H1 (cell line): Measurements from ENCODE around the gene CRYBG3. TPM values are rescaled to one million over a fixed set of nuclear protein-coding genes. Genes with fewer than 3 reads are reported as not detected.

ENCODE experiments used
- BRCA1 ChIP-seq: IDR thresholded peaks from 2 replicates; pipeline ENCODE4 v1.6.1; 2012; ENCODE audit warnings: low read depth, low read length, improper control_type of control experiment
- EGR1 ChIP-seq: IDR thresholded peaks from 2 replicates; pipeline ENCODE4 v1.6.1; 2011; ENCODE audit warnings: low read depth, low read length, borderline replicate concordance
- HDAC6 ChIP-seq: IDR thresholded peaks from one replicate; pipeline ENCODE4 v1.7.1; 2012; ENCODE audit warnings: low read depth, mild to moderate bottlenecking, inconsistent platforms, low read length, moderate library complexity
- POU5F1 ChIP-seq: IDR thresholded peaks from 2 replicates; pipeline ENCODE4 v1.6.1; 2011; ENCODE audit warnings: low read depth, mild to moderate bottlenecking, low read length, moderate library complexity
- RXRA ChIP-seq: IDR thresholded peaks from 2 replicates; pipeline ENCODE4 v1.6.1; 2011; ENCODE audit warnings: low read depth, mild to moderate bottlenecking, low read length, moderate library complexity; ENCODE audit not compliant: insufficient read depth
- SIX5 ChIP-seq: IDR thresholded peaks from 2 replicates; pipeline ENCODE4 v1.6.1; 2011; ENCODE audit warnings: mild to moderate bottlenecking, low read depth, low read length
- SP1 ChIP-seq: IDR thresholded peaks from 2 replicates; pipeline ENCODE4 v1.6.1; 2011; ENCODE audit warnings: low read depth, low read length
- polyA plus RNA-seq, 7 experiments: library from polyadenylated mRNA; depleted of rRNA in 3 of 7; stranded (reverse) in 5 of 7; unstranded in 2 of 7; fragments of >200 nt in 5 of 7; fragments of 200-250 nt in 2 of 7; gene quantifications; 1 replicate in 5 of 7; 2 replicates in 1 of 7; 4 replicates in 1 of 7; pipeline versions ENCODE4 v1.2.1 to v1.2.3, GENCODE V29; 2011 to 2013; ENCODE audit warnings: missing spikeins in 2 of 7, mixed read lengths in 2 of 7
- total RNA-seq: library from RNA; stranded (reverse); fragmentation: NEBNext Ultra II Directional; extraction: Animal tissue kit (Norgen Biotek cat#: 25700); gene quantifications from 2 replicates; pipeline ENCODE4 v1.2.1, GENCODE V29; 2021
- TF ChIP-seq, protein P1 (sequence below), 3 experiments: IDR thresholded peaks; 1 replicate in 2 of 3; 2 replicates in 1 of 3; pipeline versions ENCODE4 v1.5.1 to v1.6.1; 2011; ENCODE audit warnings: low read length in 3 of 3, mild to moderate bottlenecking in 3 of 3, inconsistent platforms in 2 of 3, low read depth in 1 of 3, moderate library complexity in 1 of 3; ENCODE audit not compliant: insufficient read depth in 1 of 3; ENCODE audit errors: control extremely low read depth in 1 of 3

CRYBG3 gene
- total and polyA plus RNA-seq, 2 of the 8 experiments (the other 6 are each of a cell fraction or from before 2014, with no cell fraction given) = 2.1 to 8.0 TPM

DNA sequence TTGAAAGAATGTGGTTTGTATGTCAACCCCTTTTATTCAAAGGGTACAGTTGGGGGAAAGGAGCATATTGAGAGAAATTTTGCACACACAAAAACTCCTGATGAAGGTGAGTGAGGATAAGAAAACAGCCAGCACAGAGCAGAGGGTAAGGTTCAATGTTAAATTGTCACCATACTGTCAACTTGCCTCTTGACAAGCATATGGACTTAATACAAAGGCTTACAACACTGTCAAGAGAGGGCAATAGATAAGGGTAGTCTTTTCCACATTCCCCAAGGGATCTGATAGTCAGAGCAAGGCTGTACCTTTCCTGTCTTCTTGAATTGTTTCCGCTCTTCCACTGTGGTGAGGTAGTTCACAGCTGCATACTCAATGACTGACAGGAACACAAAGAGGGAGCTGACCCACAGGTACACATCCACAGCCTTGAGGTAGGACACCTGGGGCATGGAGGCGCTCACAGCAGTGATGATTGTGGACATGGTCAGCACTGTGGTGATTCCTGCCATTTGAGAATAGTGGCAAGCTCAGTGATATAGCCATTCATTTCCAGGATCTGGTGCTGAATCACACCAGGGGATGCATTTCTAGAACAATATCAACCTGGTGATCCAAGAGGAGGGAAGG lies 170.8 kb downstream of the CRYBG3 start (continued):
- TF ChIP-seq EGR1 (no peak), POU5F1 (no peak), RXRA (no peak), SP1 (no peak), HDAC6 (no peak), BRCA1 (no peak), SIX5 (no peak)
- TF ChIP-seq, protein P1, sequence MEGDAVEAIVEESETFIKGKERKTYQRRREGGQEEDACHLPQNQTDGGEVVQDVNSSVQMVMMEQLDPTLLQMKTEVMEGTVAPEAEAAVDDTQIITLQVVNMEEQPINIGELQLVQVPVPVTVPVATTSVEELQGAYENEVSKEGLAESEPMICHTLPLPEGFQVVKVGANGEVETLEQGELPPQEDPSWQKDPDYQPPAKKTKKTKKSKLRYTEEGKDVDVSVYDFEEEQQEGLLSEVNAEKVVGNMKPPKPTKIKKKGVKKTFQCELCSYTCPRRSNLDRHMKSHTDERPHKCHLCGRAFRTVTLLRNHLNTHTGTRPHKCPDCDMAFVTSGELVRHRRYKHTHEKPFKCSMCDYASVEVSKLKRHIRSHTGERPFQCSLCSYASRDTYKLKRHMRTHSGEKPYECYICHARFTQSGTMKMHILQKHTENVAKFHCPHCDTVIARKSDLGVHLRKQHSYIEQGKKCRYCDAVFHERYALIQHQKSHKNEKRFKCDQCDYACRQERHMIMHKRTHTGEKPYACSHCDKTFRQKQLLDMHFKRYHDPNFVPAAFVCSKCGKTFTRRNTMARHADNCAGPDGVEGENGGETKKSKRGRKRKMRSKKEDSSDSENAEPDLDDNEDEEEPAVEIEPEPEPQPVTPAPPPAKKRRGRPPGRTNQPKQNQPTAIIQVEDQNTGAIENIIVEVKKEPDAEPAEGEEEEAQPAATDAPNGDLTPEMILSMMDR (IDR thresholded peaks at IDR 0.05; ENCODE audit: control extremely low read depth in 1 of 3, insufficient read depth in 1 of 3, low read depth in 1 of 3, low read length in 3 of 3) = no peak
